ENCODE results near the gene CASP3.
"Not testable (repeated sequence)": the region's sequence is repeated elsewhere in the genome, so short reads cannot be mapped to it uniquely, and the experiment has no call there.

Gene CASP3

DNA sequence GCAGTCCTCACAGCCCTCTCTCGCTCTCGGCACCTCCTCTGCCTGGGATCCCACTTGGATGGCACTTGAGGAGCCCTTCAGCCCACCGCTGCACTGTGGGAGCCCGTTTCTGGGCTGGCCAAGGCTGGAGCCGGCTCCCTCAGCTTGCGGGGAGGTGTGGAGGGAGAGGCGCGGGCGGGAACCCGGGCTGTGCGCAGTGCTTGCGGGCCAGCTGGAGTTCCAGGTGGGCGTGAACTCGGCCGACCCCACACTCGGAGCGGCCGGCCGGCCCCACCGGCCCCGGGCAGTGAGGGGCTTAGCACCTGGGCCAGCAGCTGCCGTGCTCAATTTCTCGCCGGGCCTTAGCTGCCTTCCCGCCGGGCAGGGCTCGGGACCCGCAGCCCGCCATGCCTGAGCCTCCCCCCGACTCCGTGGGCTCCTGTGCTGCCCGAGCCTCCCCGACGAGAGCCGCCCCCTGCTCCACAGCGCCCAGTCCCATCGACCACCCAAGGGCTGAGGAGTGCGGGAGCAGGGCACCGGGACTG lies 57.4 kb downstream of the CASP3 start:
- H2AK5ac ChIP-seq (ENCODE audit: low read length, severe bottlenecking); H2BK5ac ChIP-seq (ENCODE audit: low read depth, low read length, poor library complexity, severe bottlenecking); H3K18ac ChIP-seq (ENCODE audit: low read depth in 1 of 2, low read length in 2 of 2); H3K14ac ChIP-seq (ENCODE audit: low read length in 2 of 2); H3K9ac ChIP-seq (ENCODE audit: low read length); H3K79me1 ChIP-seq (replicated peaks; ENCODE audit: low read length, poor library complexity, severe bottlenecking); H3K4me1 ChIP-seq (ENCODE audit: control insufficient read depth, insufficient read depth, low read depth, low read length); H4K91ac ChIP-seq (ENCODE audit: low read length); H2BK120ac ChIP-seq (ENCODE audit: low read depth, low read length); H2BK15ac ChIP-seq (ENCODE audit: low read depth, poor library complexity, severe bottlenecking); H3K4me2 ChIP-seq (ENCODE audit: low read length, poor library complexity, severe bottlenecking); H2AFZ ChIP-seq (ENCODE audit: low read depth, low read length); H2BK12ac ChIP-seq (ENCODE audit: low read length in 2 of 2); H3K23ac ChIP-seq (ENCODE audit: low read length in 2 of 2); H3K4ac ChIP-seq (ENCODE audit: low read depth in 1 of 2, low read length in 2 of 2); H4K8ac ChIP-seq (ENCODE audit: low read length); H3K4me3 ChIP-seq (ENCODE audit: insufficient read depth in 1 of 2, low read depth in 1 of 2, low read length in 2 of 2); H3K27ac ChIP-seq (ENCODE audit: low read length, poor library complexity, severe bottlenecking); DNase-seq; H3K27me3 ChIP-seq (ENCODE audit: control insufficient read depth in 1 of 2, insufficient read depth in 1 of 2, low read length in 2 of 2); H3K36me3 ChIP-seq (ENCODE audit: control insufficient read depth in 1 of 2, insufficient read depth in 2 of 2, low read depth in 1 of 2, low read length in 2 of 2); H3K9me3 ChIP-seq (ENCODE audit: control insufficient read depth, low read length): not testable (repeated sequence)
- WGBS = 94% methylated on average over 37 of the region's 39 CpGs

DNA sequence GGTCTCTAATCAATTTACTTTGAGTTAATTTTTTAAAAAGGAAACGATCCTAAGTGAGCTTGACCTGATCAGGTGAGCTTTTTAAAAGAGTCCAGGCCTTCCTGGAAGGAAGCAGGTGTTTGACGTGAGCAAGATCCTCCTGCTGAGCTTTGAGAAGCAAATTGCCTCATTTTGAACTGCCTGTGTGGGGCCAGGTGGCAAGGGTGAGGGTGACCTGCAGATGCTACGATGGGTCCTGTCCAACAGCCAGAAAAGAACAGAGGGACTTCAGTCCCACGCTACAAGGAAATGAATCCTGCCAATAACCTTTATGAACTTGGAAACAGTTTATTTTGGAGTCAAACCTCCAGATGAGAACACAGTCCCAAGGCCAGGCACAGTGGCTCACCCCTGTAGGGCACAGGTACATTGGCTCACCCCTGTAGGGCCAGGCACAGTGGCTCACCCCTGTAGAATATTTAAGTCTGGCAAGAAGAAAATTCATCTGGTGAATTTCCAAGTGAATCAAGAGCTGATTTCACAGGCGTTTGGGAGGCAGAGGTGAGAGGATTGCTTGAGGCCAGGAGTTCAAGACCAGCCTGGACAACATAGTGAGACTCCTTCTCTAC lies 58.1 kb downstream of the CASP3 start:
- Histone ChIP-seq H2AFZ (ENCODE audit: low read depth, low read length) (no peak overlapping the region), H4K91ac (ENCODE audit: low read length) (no peak overlapping the region), H3K36me3 (ENCODE audit: control insufficient read depth in 1 of 2, insufficient read depth in 2 of 2, low read depth in 1 of 2, low read length in 2 of 2) (no peaks in the 10 kb centered on the region), H3K23ac (ENCODE audit: low read length in 2 of 2) (no peak overlapping the region), H2BK120ac (ENCODE audit: low read depth, low read length) (no peak overlapping the region), H3K9ac (ENCODE audit: low read length) (no peak overlapping the region), H3K27me3 (ENCODE audit: control insufficient read depth in 1 of 2, insufficient read depth in 1 of 2, low read length in 2 of 2) (peaks cover 0 to 3% of the 10 kb centered on the region in 2 experiments), H2BK15ac (ENCODE audit: low read depth, poor library complexity, severe bottlenecking) (no peak overlapping the region), H4K8ac (ENCODE audit: low read length) (no peak overlapping the region), H2BK12ac (ENCODE audit: low read length in 2 of 2) (no peak overlapping the region), H3K14ac (ENCODE audit: low read length in 2 of 2) (no peak overlapping the region), H3K18ac (ENCODE audit: low read depth in 1 of 2, low read length in 2 of 2) (no peak overlapping the region), H2AK5ac (ENCODE audit: low read length, severe bottlenecking) (no peak overlapping the region), H3K79me1 (replicated peaks; ENCODE audit: low read length, poor library complexity, severe bottlenecking) (no peaks in the 10 kb centered on the region), H3K4me2 (ENCODE audit: low read length, poor library complexity, severe bottlenecking) (no peak overlapping the region), H3K27ac (ENCODE audit: low read length, poor library complexity, severe bottlenecking) (no peak overlapping the region), H3K4ac (ENCODE audit: low read depth in 1 of 2, low read length in 2 of 2) (no peak overlapping the region), H3K9me3 (ENCODE audit: control insufficient read depth, low read length) (no peaks in the 10 kb centered on the region), H3K4me1 (ENCODE audit: control insufficient read depth, insufficient read depth, low read depth, low read length) (no peaks in the 10 kb centered on the region), H3K4me3 (ENCODE audit: insufficient read depth in 1 of 2, low read depth in 1 of 2, low read length in 2 of 2) (no peak overlapping the region), H2BK5ac (ENCODE audit: low read depth, low read length, poor library complexity, severe bottlenecking) (no peak overlapping the region)
- 85% methylated on average over 4 of the region's 5 CpGs for WGBS
- no peak for DNase-seq

DNA sequence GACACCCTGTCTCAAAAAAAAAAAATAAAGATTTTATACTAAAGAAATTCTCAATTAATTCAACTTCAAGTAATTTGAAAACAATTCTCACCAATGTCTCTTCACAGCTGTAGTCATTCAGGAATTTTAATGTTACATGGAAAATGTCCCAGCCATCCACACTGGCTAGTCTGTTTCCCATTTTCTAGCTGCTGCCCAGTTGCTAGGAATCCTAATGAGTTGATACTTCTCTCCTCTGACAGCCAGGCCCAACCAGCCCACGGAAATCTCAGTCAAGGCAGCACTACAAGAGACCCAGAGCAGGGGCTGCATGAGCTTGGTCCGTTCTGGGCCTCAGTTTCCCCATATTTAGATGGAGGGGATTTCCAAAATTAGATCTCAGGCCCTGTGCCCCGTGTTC lies 59.1 kb downstream of the CASP3 start:
- Histone ChIP-seq H3K14ac (ENCODE audit: low read length in 2 of 2) (no peak overlapping the region), H2BK12ac (ENCODE audit: low read length in 2 of 2) (no peak overlapping the region), H4K8ac (ENCODE audit: low read length) (no peak overlapping the region), H3K79me1 (replicated peaks; ENCODE audit: low read length, poor library complexity, severe bottlenecking) (no peaks in the 10 kb centered on the region), H3K9me3 (ENCODE audit: control insufficient read depth, low read length) (no peaks in the 10 kb centered on the region), H2BK120ac (ENCODE audit: low read depth, low read length) (no peak overlapping the region), H3K23ac (ENCODE audit: low read length in 2 of 2) (no peak overlapping the region), H3K27ac (ENCODE audit: low read length, poor library complexity, severe bottlenecking) (no peak overlapping the region), H2BK5ac (ENCODE audit: low read depth, low read length, poor library complexity, severe bottlenecking) (no peak overlapping the region), H2AK5ac (ENCODE audit: low read length, severe bottlenecking) (no peak overlapping the region), H3K4me1 (ENCODE audit: control insufficient read depth, insufficient read depth, low read depth, low read length) (no peaks in the 10 kb centered on the region), H3K4ac (ENCODE audit: low read depth in 1 of 2, low read length in 2 of 2) (no peak overlapping the region), H3K18ac (ENCODE audit: low read depth in 1 of 2, low read length in 2 of 2) (no peak overlapping the region), H3K4me3 (ENCODE audit: insufficient read depth in 1 of 2, low read depth in 1 of 2, low read length in 2 of 2) (no peak overlapping the region), H2AFZ (ENCODE audit: low read depth, low read length) (no peak overlapping the region), H3K4me2 (ENCODE audit: low read length, poor library complexity, severe bottlenecking) (no peak overlapping the region), H3K9ac (ENCODE audit: low read length) (no peak overlapping the region), H2BK15ac (ENCODE audit: low read depth, poor library complexity, severe bottlenecking) (no peak overlapping the region), H4K91ac (ENCODE audit: low read length) (no peak overlapping the region), H3K27me3 (ENCODE audit: control insufficient read depth in 1 of 2, insufficient read depth in 1 of 2, low read length in 2 of 2) (peaks cover 0 to 3% of the 10 kb centered on the region in 2 experiments), H3K36me3 (ENCODE audit: control insufficient read depth in 1 of 2, insufficient read depth in 2 of 2, low read depth in 1 of 2, low read length in 2 of 2) (no peaks in the 10 kb centered on the region)
- DNase-seq = no peak
- 65% methylated on average over 3 of the region's 3 CpGs for WGBS

DNA sequence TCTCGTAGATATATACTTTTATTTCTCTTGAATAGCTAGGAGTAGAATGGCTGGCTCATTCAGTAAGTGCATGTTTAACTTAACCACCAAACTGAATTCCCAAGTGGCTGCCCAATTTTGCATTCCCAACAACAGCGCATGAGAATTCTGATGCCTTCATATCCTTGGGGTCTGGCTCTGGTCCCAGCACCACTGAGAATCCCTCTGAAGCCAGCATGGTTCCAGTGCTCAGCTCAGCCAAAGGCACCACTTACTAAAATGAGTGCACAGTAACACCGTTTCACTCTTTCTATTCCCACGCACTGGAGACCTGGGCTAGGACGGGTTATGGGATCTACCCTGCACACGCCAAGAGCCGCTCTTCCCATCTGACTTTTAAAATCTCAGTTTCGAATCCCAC lies 60.4 kb downstream of the CASP3 start:
- H2BK120ac ChIP-seq (ENCODE audit: low read depth, low read length) = no peak overlapping the region
- WGBS = 82% methylated on average over 8 of the region's 8 CpGs
- H3K36me3 ChIP-seq (ENCODE audit: control insufficient read depth in 1 of 2, insufficient read depth in 2 of 2, low read depth in 1 of 2, low read length in 2 of 2) = no peaks in the 10 kb centered on the region
- no peaks in the 10 kb centered on the region for H3K4me1 ChIP-seq (ENCODE audit: control insufficient read depth, insufficient read depth, low read depth, low read length)
- no peak overlapping the region for H3K4ac ChIP-seq (ENCODE audit: low read depth in 1 of 2, low read length in 2 of 2)
- H3K79me1 ChIP-seq (replicated peaks; ENCODE audit: low read length, poor library complexity, severe bottlenecking) = no peaks in the 10 kb centered on the region
- no peak overlapping the region for H3K27ac ChIP-seq (ENCODE audit: low read length, poor library complexity, severe bottlenecking)
- no peak overlapping the region for H2BK5ac ChIP-seq (ENCODE audit: low read depth, low read length, poor library complexity, severe bottlenecking)
- H3K4me3 ChIP-seq (ENCODE audit: insufficient read depth in 1 of 2, low read depth in 1 of 2, low read length in 2 of 2) = no peak overlapping the region
- H3K9ac ChIP-seq (ENCODE audit: low read length) = no peak overlapping the region
- H2BK12ac ChIP-seq (ENCODE audit: low read length in 2 of 2) = no peak overlapping the region
- no peak overlapping the region for H4K91ac ChIP-seq (ENCODE audit: low read length)
- H3K14ac ChIP-seq (ENCODE audit: low read length in 2 of 2) = no peak overlapping the region
- no peaks in the 10 kb centered on the region for H3K9me3 ChIP-seq (ENCODE audit: control insufficient read depth, low read length)
- no peak overlapping the region for H2BK15ac ChIP-seq (ENCODE audit: low read depth, poor library complexity, severe bottlenecking)
- H3K23ac ChIP-seq (ENCODE audit: low read length in 2 of 2) = no peak overlapping the region
- H3K18ac ChIP-seq (ENCODE audit: low read depth in 1 of 2, low read length in 2 of 2) = no peak overlapping the region
- no peak for DNase-seq
- no peak overlapping the region for H2AFZ ChIP-seq (ENCODE audit: low read depth, low read length)
- no peak overlapping the region for H4K8ac ChIP-seq (ENCODE audit: low read length)
- H2AK5ac ChIP-seq (ENCODE audit: low read length, severe bottlenecking) = no peak overlapping the region
- no peak overlapping the region for H3K4me2 ChIP-seq (ENCODE audit: low read length, poor library complexity, severe bottlenecking)
- H3K27me3 ChIP-seq (ENCODE audit: control insufficient read depth in 1 of 2, insufficient read depth in 1 of 2, low read length in 2 of 2) = peaks cover 0 to 3% of the 10 kb centered on the region in 2 experiments
